B cell (primary cell): ENCODE measurements around the gene JMJD1C. TPM values are rescaled to one million over a fixed set of nuclear protein-coding genes. Genes with fewer than 3 reads are reported as not detected.
A peak's percentile ranks its signal among the peaks of the same experiment; 100 is the strongest.

Experiments used
- ATAC-seq: fragments of 200-7000 bp; cut with Tn5 transposase; one replicate; pipeline ENCODE4 v1.10.0; 2021; ENCODE audit warnings: low read depth, mild to moderate bottlenecking, moderate number of reproducible peaks, moderate library complexity
- CTCF ChIA-PET: fragments of 350-600 bp; sonication (Branson Sonifier 250); formaldehyde crosslinking; loops from one replicate; lab custom pipeline; 2021; ENCODE audit warnings: antibody characterized with exemption, inconsistent platforms; lab: Charles Lee
- POLR2A ChIA-PET: fragments of 350-600 bp; sonication (Branson Sonifier 250); formaldehyde crosslinking; loops from one replicate; lab custom pipeline; 2021; ENCODE audit warnings: antibody characterized with exemption; lab: Charles Lee
- DNase-seq: peaks from one replicate; pipeline ENCODE4 v3.0.0; 2013
- H2AFZ ChIP-seq: 2 replicates; pipeline ENCODE4 v1.6.1; 2012; ENCODE audit warnings: mild to moderate bottlenecking, low read depth, low read length; ENCODE audit not compliant: insufficient read depth, poor library complexity, severe bottlenecking
- H3K27ac ChIP-seq, 2 donors: 1 replicate in 1 of 2; 2 replicates in 1 of 2; pipeline ENCODE4 v1.5.1; 2012 to 2013; ENCODE audit warnings: low read length in 2 of 2, mild to moderate bottlenecking in 2 of 2, moderate library complexity in 1 of 2
- H3K27me3 ChIP-seq, 4 experiments: fragments of 200-600 bp in 1 of 4; sonication (generic) in 1 of 4; replicated peaks in 1 of 4; 1 replicate in 2 of 4; 2 replicates in 2 of 4; pipeline versions ENCODE4 v1.6.1 to v1.7.0; 2013 to 2016; ENCODE audit warnings: low read length in 3 of 4, mild to moderate bottlenecking in 2 of 4, mixed read lengths in 1 of 4, moderate library complexity in 1 of 4; ENCODE audit not compliant: insufficient read depth in 4 of 4, control insufficient read depth in 3 of 4; ENCODE audit errors: control extremely low read depth in 1 of 4
- H3K36me3 ChIP-seq, 2 experiments: replicated peaks in 1 of 2; 1 replicate in 1 of 2; 2 replicates in 1 of 2; pipeline versions ENCODE4 v1.6.1 to v1.7.1; 2013; ENCODE audit warnings: low read length in 1 of 2; ENCODE audit not compliant: insufficient read depth in 2 of 2, control insufficient read depth in 1 of 2; ENCODE audit errors: control extremely low read depth in 1 of 2, extremely low read depth in 1 of 2
- H3K4me1 ChIP-seq, 2 donors: fragments of 200-600 bp in 1 of 2; sonication (generic) in 1 of 2; 1 replicate in 1 of 2; 2 replicates in 1 of 2; pipeline versions ENCODE4 v1.5.1 to v1.6.1; 2013 to 2017; ENCODE audit warnings: low read length in 2 of 2; ENCODE audit not compliant: control insufficient read depth in 2 of 2, insufficient read depth in 2 of 2
- H3K4me2 ChIP-seq: replicated peaks from 2 replicates; pipeline ENCODE3; 2012; ENCODE audit warnings: mild to moderate bottlenecking, low read depth, low read length; ENCODE audit not compliant: poor library complexity, severe bottlenecking
- H3K4me3 ChIP-seq, 5 experiments: fragments of 200-600 bp in 1 of 5; sonication (generic) in 1 of 5; 1 replicate in 3 of 5; 2 replicates in 2 of 5; pipeline versions ENCODE4 v1.5.1 to v1.7.0; 2011 to 2016; ENCODE audit warnings: low read length in 4 of 5, mild to moderate bottlenecking in 4 of 5, low read depth in 2 of 5, control low read depth in 1 of 5, moderate library complexity in 1 of 5; ENCODE audit not compliant: insufficient read depth in 1 of 5; ENCODE audit errors: control extremely low read depth in 1 of 5, extremely low read depth in 1 of 5
- H3K79me2 ChIP-seq: fragments of 200-600 bp; sonication (generic); one replicate; pipeline ENCODE4 v1.6.0; 2016; ENCODE audit warnings: low read length; ENCODE audit not compliant: control insufficient read depth, insufficient read depth
- H3K9ac ChIP-seq: fragments of 200-600 bp; sonication (generic); 2 replicates; pipeline ENCODE4 v1.6.1; 2017; ENCODE audit warnings: mild to moderate bottlenecking, low read length, moderate library complexity
- H3K9me3 ChIP-seq, 3 donors: one replicate each; pipeline versions ENCODE4 v1.6.1 to v1.7.1; 2013; ENCODE audit warnings: low read length in 2 of 3; ENCODE audit not compliant: control insufficient read depth in 2 of 3, insufficient read depth in 1 of 3; ENCODE audit errors: control extremely low read depth in 1 of 3
- H4K20me1 ChIP-seq: 2 replicates; pipeline ENCODE4 v1.6.0; 2012; ENCODE audit warnings: mild to moderate bottlenecking, low read length; ENCODE audit not compliant: insufficient read depth, control insufficient read depth, poor library complexity, severe bottlenecking
- H3K27ac Mint-ChIP-seq: one replicate; pipeline ENCODE4 v1.8.0; 2021; ENCODE audit warnings: mixed read lengths
- H3K27me3 Mint-ChIP-seq: one replicate; pipeline ENCODE4 v1.8.0; 2021; ENCODE audit warnings: mixed read lengths
- H3K4me1 Mint-ChIP-seq: one replicate; pipeline ENCODE4 v1.8.0; 2021; ENCODE audit warnings: mixed read lengths
- H3K4me3 Mint-ChIP-seq: one replicate; pipeline ENCODE4 v1.8.0; 2021; ENCODE audit warnings: mixed read lengths
- H3K9me3 Mint-ChIP-seq: one replicate; pipeline ENCODE4 v1.8.0; 2022; ENCODE audit warnings: mixed read lengths; ENCODE audit not compliant: insufficient read depth
- CTCF ChIP-seq: fragments of 200-600 bp; IDR thresholded peaks from one replicate; pipeline ENCODE4 v1.8.0; 2022; ENCODE audit warnings: antibody characterized with exemption, mild to moderate bottlenecking
- EZH2 ChIP-seq: IDR thresholded peaks from 2 replicates; pipeline ENCODE4 v1.6.1; 2012; ENCODE audit warnings: borderline replicate concordance, low read depth, mild to moderate bottlenecking, moderate library complexity, low read length; ENCODE audit not compliant: insufficient read depth, poor library complexity, severe bottlenecking
- WGBS: methylation state at CpG from one replicate; pipeline ENCODE4 v1.1.5; 2013; ENCODE audit warnings: missing lambda C conversion rate; ENCODE audit not compliant: insufficient coverage; 5-methylcytosine and 5-hydroxymethylcytosine counted together
- intact Hi-C: fragments of 100-400 bp; cut with micrococcal nuclease; formaldehyde crosslinking; loops from one replicate; pipeline ENCODE4 v1.10.0; 2022
- polyA plus RNA-seq: library from polyadenylated mRNA; depleted of rRNA; stranded (reverse); fragments of >200 nt; gene quantifications from 2 replicates; pipeline ENCODE4 v1.2.3, GENCODE V29; 2012
- total RNA-seq, 2 donors: library from RNA; stranded (reverse); fragments of 120-200 nt in 1 of 2; gene quantifications; 1 replicate in 1 of 2; 2 replicates in 1 of 2; pipeline versions ENCODE4 v1.2.3 to v1.2.4, GENCODE V29; 2013 to 2022

Gene JMJD1C
- total and polyA plus RNA-seq, 2 donors (not counting 1 experiment from before 2014, with no cell fraction given) = 81.8 to 235 TPM

- ChIA-PET POLR2A (interaction anchor here (1.2 kb wide), 1 partner anchor 316 kb away, joined by 4 read pairs; no protein-coding TSS in a partner anchor), CTCF (interaction anchor here (1.0 to 2.7 kb wide), 8 partner anchors 25 to 694 kb away, joined by 3 to 15 read pairs (median 4); no protein-coding TSS in a partner anchor)
- Mint-ChIP-seq H3K4me3 (peak overlapping the region; percentile 93), H3K27ac (peak overlapping the region; percentile 97), H3K9me3 (no peaks in the 10 kb centered on the region), H3K4me1 (peaks cover 39% of the 10 kb centered on the region), H3K27me3 (peaks cover 3% of the 10 kb centered on the region)
- H3K4me2 ChIP-seq = peak overlapping the region; percentile 76
- H3K9ac ChIP-seq = peak overlapping the region; percentile 99
- H3K27ac ChIP-seq = peak overlapping the region; percentile 99
- DNase-seq (no peak), ATAC-seq (no peak)
- H3K4me1 ChIP-seq = peaks cover 25 to 36% of the 10 kb centered on the region in 2 donors
- H3K9me3 ChIP-seq = peaks cover 0 to 18% (median 4%) of the 10 kb centered on the region in 3 donors
- peaks cover 0 to 4% of the 10 kb centered on the region in 2 experiments for H3K36me3 ChIP-seq
- H3K27me3 ChIP-seq = peaks cover 0 to 2% (median 0%) of the 10 kb centered on the region in 4 experiments
- peak overlapping the region; percentile 5 to 98 (median 58) for H3K4me3 ChIP-seq
- WGBS = 85% methylated on average over 5 of the region's 6 CpGs
- TF ChIP-seq CTCF (no peak), EZH2 (no peak)
- H4K20me1 ChIP-seq = peaks cover 28% of the 10 kb centered on the region
- intact Hi-C loops = loop anchor here (1.0 to 2.0 kb wide), 5 partner anchors 316 to 676 kb away; partner anchors contain the start of gene EGR2
- H2AFZ ChIP-seq = peak overlapping the region; percentile 83
- peaks cover 39% of the 10 kb centered on the region for H3K79me2 ChIP-seq
Observed at GRCh38 chr10:63132651-63133055, 333.1 kb downstream of the JMJD1C start.

GRCh38 chr10:63129888-63130287, 335.9 kb downstream of the JMJD1C start:
- Histone ChIP-seq H3K4me3 (no peak overlapping the region), H3K27me3 (peaks cover 0 to 2% (median 0%) of the 10 kb centered on the region in 4 experiments), H3K4me1 (peaks cover 11 to 16% of the 10 kb centered on the region in 2 donors), H3K27ac (no peak overlapping the region), H3K9me3 (peaks cover 0 to 18% (median 4%) of the 10 kb centered on the region in 3 donors), H3K4me2 (no peak overlapping the region), H3K79me2 (peaks cover 11% of the 10 kb centered on the region), H2AFZ (no peak overlapping the region), H4K20me1 (peaks cover 11% of the 10 kb centered on the region), H3K36me3 (no peaks in the 10 kb centered on the region), H3K9ac (no peak overlapping the region)
- intact Hi-C loops = no loop called here
- TF ChIP-seq CTCF (no peak), EZH2 (no peak)
- ChIA-PET POLR2A (no interaction called here), CTCF (interaction anchor here (0.5 to 1.3 kb wide), 2 partner anchors 273 to 590 kb away, joined by 3 to 5 read pairs; no protein-coding TSS in a partner anchor)
- DNase-seq = no peak
- Mint-ChIP-seq H3K4me3 (no peak overlapping the region), H3K27me3 (peaks cover 3% of the 10 kb centered on the region), H3K27ac (no peak overlapping the region), H3K4me1 (peaks cover 16% of the 10 kb centered on the region), H3K9me3 (no peaks in the 10 kb centered on the region)
- WGBS = 100% methylated on average over 4 of the region's 6 CpGs
- ATAC-seq = no peak
